PC-9 (cell line): Measurements from ENCODE around the gene CES5A. TPM values are rescaled to one million over a fixed set of nuclear protein-coding genes. Genes with fewer than 3 reads are reported as not detected.
"Not testable (repeated sequence)": the region's sequence is repeated elsewhere in the genome, so short reads cannot be mapped to it uniquely, and the experiment has no call there.

ENCODE experiments used
- BruUV-seq: library from RNA; stranded (reverse); fragments of 400-500 nt; replicated peaks from 2 replicates; lab custom pipeline; 2021; lab: Mats Ljungman, UMichigan
- CTCF ChIA-PET: fragments of 300-600 bp; sonication (Branson Sonifier 250); formaldehyde crosslinking; loops from one replicate; lab custom pipeline; 2022; ENCODE audit warnings: antibody characterized with exemption; lab: Charles Lee
- POLR2A ChIA-PET: fragments of 300-600 bp; sonication (Branson Sonifier 250); formaldehyde crosslinking; loops from one replicate; lab custom pipeline; 2022; ENCODE audit warnings: antibody characterized with exemption; ENCODE audit not compliant: unreplicated experiment; lab: Charles Lee
- DNase-seq, 2 experiments: peaks; one replicate each; pipeline versions ENCODE4 v3.0.0 to v3.0.0-alpha.2; 2015 to 2022; ENCODE audit warnings: mixed read lengths in 1 of 2
- H2AFZ ChIP-seq: fragments of 200-600 bp; sonication (generic); 2 replicates; pipeline ENCODE4 v1.8.1; 2017; ENCODE audit warnings: antibody characterized with exemption
- H3F3A ChIP-seq: fragments of 200-600 bp; sonication (generic); 2 replicates; pipeline ENCODE4 v1.8.1; 2017; ENCODE audit warnings: antibody characterized with exemption, mild to moderate bottlenecking, low read depth; ENCODE audit not compliant: insufficient read depth
- H3K27ac ChIP-seq: fragments of 200-600 bp; sonication (generic); 2 replicates; pipeline ENCODE4 v1.6.1; 2016; ENCODE audit warnings: mixed run types
- H3K27me3 ChIP-seq: fragments of 200-600 bp; sonication (generic); 2 replicates; pipeline ENCODE4 v1.6.1; 2016; ENCODE audit warnings: low read depth, mixed run types; ENCODE audit not compliant: insufficient read depth
- H3K36me3 ChIP-seq: fragments of 200-600 bp; sonication (generic); 2 replicates; pipeline ENCODE4 v1.6.1; 2016; ENCODE audit warnings: low read depth, mixed run types
- H3K4me1 ChIP-seq: fragments of 200-600 bp; sonication (generic); replicated peaks from 2 replicates; pipeline ENCODE4 v1.6.1; 2016; ENCODE audit warnings: mixed run types; ENCODE audit not compliant: insufficient read depth
- H3K4me2 ChIP-seq: fragments of 200-600 bp; sonication (generic); 2 replicates; pipeline ENCODE4 v1.6.1; 2017; ENCODE audit warnings: mixed run types
- H3K4me3 ChIP-seq: fragments of 200-600 bp; sonication (generic); 2 replicates; pipeline ENCODE4 v1.6.1; 2016; ENCODE audit warnings: mixed run types
- H3K79me2 ChIP-seq: fragments of 200-600 bp; sonication (generic); 2 replicates; pipeline ENCODE4 v1.6.1; 2017; ENCODE audit warnings: low read depth, mixed run types
- H3K9me2 ChIP-seq: fragments of 200-600 bp; sonication (generic); 2 replicates; pipeline ENCODE4 v1.8.1; 2017; ENCODE audit warnings: mild to moderate bottlenecking; ENCODE audit not compliant: insufficient read depth
- H3K9me3 ChIP-seq: fragments of 200-600 bp; sonication (generic); 2 replicates; pipeline ENCODE4 v1.8.1; 2016; ENCODE audit warnings: low read depth; ENCODE audit not compliant: insufficient read depth
- H4K20me1 ChIP-seq: fragments of 200-600 bp; sonication (generic); 2 replicates; pipeline ENCODE4 v1.8.1; 2017; ENCODE audit not compliant: insufficient read depth
- CTCF ChIP-seq: fragments of 200-600 bp; sonication (generic); conservative IDR thresholded peaks from 2 replicates; pipeline ENCODE4 v1.6.1; 2017; ENCODE audit warnings: mixed run types, antibody characterized with exemption, mild to moderate bottlenecking, moderate library complexity
- EZH2 ChIP-seq: fragments of 200-600 bp; sonication (generic); IDR thresholded peaks from 2 replicates; pipeline ENCODE4 v1.8.0; 2017; ENCODE audit warnings: antibody characterized with exemption, low read depth
- intact Hi-C: fragments of 100-400 bp; cut with micrococcal nuclease; formaldehyde crosslinking; loops from one replicate; pipeline ENCODE4 v1.10.0; 2022; ENCODE audit not compliant: unreplicated experiment
- total RNA-seq: library from RNA; stranded (reverse); gene quantifications from 2 replicates; pipeline ENCODE4 v1.2.3, GENCODE V29; 2021

The CES5A gene
- total RNA-seq, 1 experiment from 2014 or later = not detected

GRCh38 chr16:55815320-55815719, 59.9 kb downstream of the CES5A start:
- H3K27ac ChIP-seq = no peak overlapping the region
- no peak overlapping the region for H3K4me2 ChIP-seq
- BruUV-seq = no TSS peak
- intact Hi-C loops = no loop called here
- H3K79me2 ChIP-seq = no peaks in the 10 kb centered on the region
- no peaks in the 10 kb centered on the region for H3K4me1 ChIP-seq
- CTCF ChIA-PET = no interaction called here
- H3K36me3 ChIP-seq = no peaks in the 10 kb centered on the region
- TF ChIP-seq CTCF (no peak), EZH2 (no peak)
- no peaks in the 10 kb centered on the region for H4K20me1 ChIP-seq
- no peaks in the 10 kb centered on the region for H3K9me3 ChIP-seq
- H3K9me2 ChIP-seq = no peaks in the 10 kb centered on the region
- H2AFZ ChIP-seq = no peak overlapping the region
- H3K27me3 ChIP-seq = peaks cover 92% of the 10 kb centered on the region
- H3F3A ChIP-seq = no peaks in the 10 kb centered on the region
- no peak overlapping the region for H3K4me3 ChIP-seq
- no peak for DNase-seq
- POLR2A ChIA-PET = no interaction called here

GRCh38 chr16:55814174-55814573, 61.0 kb downstream of the CES5A start:
- H3K4me2 ChIP-seq, H3K79me2 ChIP-seq, H3K27ac ChIP-seq, H3K4me1 ChIP-seq, H3K4me3 ChIP-seq, CTCF ChIA-PET, H3F3A ChIP-seq, H3K9me2 ChIP-seq, POLR2A ChIA-PET, H3K36me3 ChIP-seq, BruUV-seq, H4K20me1 ChIP-seq, H2AFZ ChIP-seq, intact Hi-C loops, H3K9me3 ChIP-seq: not testable (repeated sequence)
- DNase-seq = peak in 1 of 2 experiments; percentile 31
- H3K27me3 ChIP-seq = peaks cover 96% of the 10 kb centered on the region

- H3K4me3 ChIP-seq, H3F3A ChIP-seq, BruUV-seq, DNase-seq, H4K20me1 ChIP-seq, H3K4me2 ChIP-seq, CTCF ChIA-PET, H3K79me2 ChIP-seq, H2AFZ ChIP-seq, H3K36me3 ChIP-seq, POLR2A ChIA-PET, H3K27ac ChIP-seq, H3K9me3 ChIP-seq, H3K9me2 ChIP-seq, intact Hi-C loops, H3K4me1 ChIP-seq: not testable (repeated sequence)
- peaks cover 95% of the 10 kb centered on the region for H3K27me3 ChIP-seq
Measured at GRCh38 chr16:55813730-55814129, 61.4 kb downstream of the CES5A start.

GRCh38 chr16:55812951-55813350, 62.2 kb downstream of the CES5A start:
- H3K79me2 ChIP-seq = no peaks in the 10 kb centered on the region
- H2AFZ ChIP-seq = no peak overlapping the region
- peaks cover 89% of the 10 kb centered on the region for H3K27me3 ChIP-seq
- ChIA-PET POLR2A (no interaction called here), CTCF (no interaction called here)
- no peaks in the 10 kb centered on the region for H3K4me1 ChIP-seq
- no peak overlapping the region for H3K4me2 ChIP-seq
- no peaks in the 10 kb centered on the region for H4K20me1 ChIP-seq
- TF ChIP-seq EZH2 (no peak), CTCF (no peak)
- DNase-seq = peak in 1 of 2 experiments; percentile 32
- no TSS peak for BruUV-seq
- intact Hi-C loops = no loop called here
- H3K27ac ChIP-seq = no peak overlapping the region
- H3K9me3 ChIP-seq = no peaks in the 10 kb centered on the region
- H3K9me2 ChIP-seq = no peaks in the 10 kb centered on the region
- H3K36me3 ChIP-seq = no peaks in the 10 kb centered on the region
- H3K4me3 ChIP-seq = no peak overlapping the region
- H3F3A ChIP-seq = no peaks in the 10 kb centered on the region
